Esophagus squamous epithelium (tissue), 4 donors: ENCODE measurements around the gene IRF2BPL.

Experiments
- CTCF ChIP-seq, 6 experiments: fragments of 450-650 bp in 4 of 6; fragments of 200-600 bp in 2 of 6; sonication (generic) in 2 of 6; IDR thresholded peaks; one replicate each; pipeline ENCODE4 v1.5.1; 2016 to 2019; ENCODE audit warnings: antibody characterized with exemption in 6 of 6, mild to moderate bottlenecking in 4 of 6, moderate library complexity in 4 of 6
- POLR2A ChIP-seq, 4 donors: fragments of 450-650 bp; IDR thresholded peaks; one replicate each; pipeline ENCODE4 v1.6.1; 2017; ENCODE audit warnings: antibody characterized with exemption in 4 of 4, mild to moderate bottlenecking in 4 of 4, moderate library complexity in 3 of 4

- TF ChIP-seq CTCF (IDR thresholded peaks at IDR 0.05) (peak in 4 of 6 experiments; percentile 5 to 24 (median 14)), POLR2A (IDR thresholded peaks at IDR 0.05) (peak in 2 of 4 donors; percentile 72 to 76)
Observed at GRCh38 chr14:77032844-77033621, 4.5 kb upstream of the IRF2BPL start.
